ENCODE results near the gene ZC3H18.

DNA sequence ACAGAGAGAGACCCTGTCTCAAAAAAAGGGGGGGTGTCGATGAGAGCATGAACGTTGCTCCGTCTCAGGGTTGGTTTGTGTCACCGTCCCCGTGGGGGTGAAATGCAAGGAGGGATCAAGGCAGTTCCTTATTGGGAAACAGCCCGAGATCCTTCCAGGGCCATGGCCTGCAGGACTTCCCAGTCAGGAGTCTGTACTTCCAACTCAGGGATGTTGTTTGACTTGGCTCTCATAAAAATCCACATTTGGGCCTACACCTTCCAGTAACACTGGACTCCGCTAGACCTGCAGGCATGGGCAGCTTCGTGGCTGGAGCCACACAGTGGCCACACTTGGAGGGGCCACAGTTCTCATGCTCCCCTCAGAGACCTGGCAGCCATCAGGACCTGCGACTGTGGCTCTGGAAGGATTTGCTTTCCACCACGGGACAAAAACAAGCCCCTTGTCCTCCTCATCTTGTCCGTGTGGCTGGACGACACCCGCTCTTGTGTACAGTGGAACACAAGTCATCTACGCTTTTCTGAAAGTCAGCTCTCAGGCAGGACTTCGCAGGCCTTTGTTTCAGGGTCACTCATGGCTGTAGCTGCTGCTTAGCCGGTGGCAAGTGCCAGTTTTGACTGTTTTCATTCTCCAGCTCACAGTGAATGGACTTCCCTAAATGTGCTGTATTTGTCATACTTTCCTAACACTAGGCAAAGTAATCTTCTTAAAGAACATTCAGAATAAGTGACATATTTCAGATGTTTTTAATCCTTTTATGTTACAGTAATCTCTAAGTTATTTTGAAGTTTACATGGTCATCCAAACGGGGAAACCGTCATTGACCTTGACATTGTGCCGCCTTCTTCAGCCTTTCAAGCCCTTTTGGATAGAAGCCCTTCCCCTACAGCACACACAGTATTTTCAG is 44.0 kb downstream of the ZC3H18 start:
- TF ChIP-seq, protein P1, sequence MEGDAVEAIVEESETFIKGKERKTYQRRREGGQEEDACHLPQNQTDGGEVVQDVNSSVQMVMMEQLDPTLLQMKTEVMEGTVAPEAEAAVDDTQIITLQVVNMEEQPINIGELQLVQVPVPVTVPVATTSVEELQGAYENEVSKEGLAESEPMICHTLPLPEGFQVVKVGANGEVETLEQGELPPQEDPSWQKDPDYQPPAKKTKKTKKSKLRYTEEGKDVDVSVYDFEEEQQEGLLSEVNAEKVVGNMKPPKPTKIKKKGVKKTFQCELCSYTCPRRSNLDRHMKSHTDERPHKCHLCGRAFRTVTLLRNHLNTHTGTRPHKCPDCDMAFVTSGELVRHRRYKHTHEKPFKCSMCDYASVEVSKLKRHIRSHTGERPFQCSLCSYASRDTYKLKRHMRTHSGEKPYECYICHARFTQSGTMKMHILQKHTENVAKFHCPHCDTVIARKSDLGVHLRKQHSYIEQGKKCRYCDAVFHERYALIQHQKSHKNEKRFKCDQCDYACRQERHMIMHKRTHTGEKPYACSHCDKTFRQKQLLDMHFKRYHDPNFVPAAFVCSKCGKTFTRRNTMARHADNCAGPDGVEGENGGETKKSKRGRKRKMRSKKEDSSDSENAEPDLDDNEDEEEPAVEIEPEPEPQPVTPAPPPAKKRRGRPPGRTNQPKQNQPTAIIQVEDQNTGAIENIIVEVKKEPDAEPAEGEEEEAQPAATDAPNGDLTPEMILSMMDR (conservative IDR thresholded peaks at IDR 0.05), result no peak
- no peak for TF ChIP-seq EZH2 (IDR thresholded peaks at IDR 0.05; ENCODE audit: low read depth)
